WTC11 (cell line): Measurements from ENCODE around the gene KRTAP25-1.

Source experiments
- ATF1 ChIP-seq: sonication (generic); formaldehyde crosslinking; IDR thresholded peaks from 2 replicates; pipeline ENCODE4 v1.8.1; 2023; ENCODE audit warnings: mild to moderate bottlenecking, moderate library complexity, missing genetic modification reagents
- NFE2L1 ChIP-seq: sonication (generic); formaldehyde crosslinking; IDR thresholded peaks from 2 replicates; pipeline ENCODE4 v1.8.1; 2023; ENCODE audit warnings: missing genetic modification reagents
- TCF7 ChIP-seq: sonication (generic); formaldehyde crosslinking; IDR thresholded peaks from 2 replicates; pipeline ENCODE4 v1.8.0; 2022; ENCODE audit warnings: mild to moderate bottlenecking, low read depth, missing genetic modification reagents, moderate library complexity
- TP53 ChIP-seq: sonication (generic); formaldehyde crosslinking; IDR thresholded peaks from 2 replicates; pipeline ENCODE4 v1.8.1; 2023; ENCODE audit warnings: mild to moderate bottlenecking, missing genetic modification reagents
- TF ChIP-seq, protein P1 (sequence below): sonication (generic); formaldehyde crosslinking; IDR thresholded peaks from 2 replicates; pipeline ENCODE4 v1.8.1; 2022; ENCODE audit warnings: mild to moderate bottlenecking, moderate library complexity, missing genetic modification reagents
- TF ChIP-seq, protein P2 (sequence below): sonication (generic); formaldehyde crosslinking; IDR thresholded peaks from 2 replicates; pipeline ENCODE4 v1.8.1; 2023; ENCODE audit warnings: mild to moderate bottlenecking, missing genetic modification reagents, moderate library complexity
- TF ChIP-seq, protein P3 (sequence below): fragments of 200-600 bp; IDR thresholded peaks from 2 replicates; pipeline ENCODE4 v1.8.0; 2022; ENCODE audit warnings: antibody characterized with exemption
- TF ChIP-seq, protein P4 (sequence below): sonication (generic); formaldehyde crosslinking; IDR thresholded peaks from 2 replicates; pipeline ENCODE4 v1.8.1; 2023; ENCODE audit warnings: mild to moderate bottlenecking, missing genetic modification reagents, borderline replicate concordance

DNA sequence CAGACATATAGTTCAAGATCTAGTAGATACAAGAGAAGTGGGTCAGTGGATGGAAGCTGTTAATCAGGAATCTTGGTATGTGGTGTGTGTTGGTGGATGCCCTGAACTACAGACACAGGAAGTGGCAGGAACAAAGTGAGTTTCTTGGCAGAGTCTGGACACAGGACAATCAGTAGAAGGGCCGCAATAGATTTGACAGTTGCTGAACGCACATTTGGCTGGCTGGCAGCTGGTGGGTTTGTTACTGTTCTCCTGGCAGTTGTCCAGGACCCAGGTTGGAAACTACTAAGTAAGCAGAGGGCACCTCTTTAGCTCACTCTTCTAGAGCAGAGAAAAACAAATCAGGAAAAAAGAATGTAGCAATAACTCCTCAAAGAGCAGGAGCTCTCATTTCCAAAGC lies 17.6 kb upstream of the KRTAP25-1 start:
- TF ChIP-seq, protein P1, sequence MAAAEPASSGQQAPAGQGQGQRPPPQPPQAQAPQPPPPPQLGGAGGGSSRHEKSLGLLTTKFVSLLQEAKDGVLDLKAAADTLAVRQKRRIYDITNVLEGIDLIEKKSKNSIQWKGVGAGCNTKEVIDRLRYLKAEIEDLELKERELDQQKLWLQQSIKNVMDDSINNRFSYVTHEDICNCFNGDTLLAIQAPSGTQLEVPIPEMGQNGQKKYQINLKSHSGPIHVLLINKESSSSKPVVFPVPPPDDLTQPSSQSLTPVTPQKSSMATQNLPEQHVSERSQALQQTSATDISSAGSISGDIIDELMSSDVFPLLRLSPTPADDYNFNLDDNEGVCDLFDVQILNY (CRISPR knock-in tag) = no peak
- TF ChIP-seq NFE2L1 (CRISPR knock-in tag) = no peak
- TF ChIP-seq, protein P2, sequence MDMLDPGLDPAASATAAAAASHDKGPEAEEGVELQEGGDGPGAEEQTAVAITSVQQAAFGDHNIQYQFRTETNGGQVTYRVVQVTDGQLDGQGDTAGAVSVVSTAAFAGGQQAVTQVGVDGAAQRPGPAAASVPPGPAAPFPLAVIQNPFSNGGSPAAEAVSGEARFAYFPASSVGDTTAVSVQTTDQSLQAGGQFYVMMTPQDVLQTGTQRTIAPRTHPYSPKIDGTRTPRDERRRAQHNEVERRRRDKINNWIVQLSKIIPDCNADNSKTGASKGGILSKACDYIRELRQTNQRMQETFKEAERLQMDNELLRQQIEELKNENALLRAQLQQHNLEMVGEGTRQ (CRISPR knock-in tag) = no peak
- TF ChIP-seq, protein P3, sequence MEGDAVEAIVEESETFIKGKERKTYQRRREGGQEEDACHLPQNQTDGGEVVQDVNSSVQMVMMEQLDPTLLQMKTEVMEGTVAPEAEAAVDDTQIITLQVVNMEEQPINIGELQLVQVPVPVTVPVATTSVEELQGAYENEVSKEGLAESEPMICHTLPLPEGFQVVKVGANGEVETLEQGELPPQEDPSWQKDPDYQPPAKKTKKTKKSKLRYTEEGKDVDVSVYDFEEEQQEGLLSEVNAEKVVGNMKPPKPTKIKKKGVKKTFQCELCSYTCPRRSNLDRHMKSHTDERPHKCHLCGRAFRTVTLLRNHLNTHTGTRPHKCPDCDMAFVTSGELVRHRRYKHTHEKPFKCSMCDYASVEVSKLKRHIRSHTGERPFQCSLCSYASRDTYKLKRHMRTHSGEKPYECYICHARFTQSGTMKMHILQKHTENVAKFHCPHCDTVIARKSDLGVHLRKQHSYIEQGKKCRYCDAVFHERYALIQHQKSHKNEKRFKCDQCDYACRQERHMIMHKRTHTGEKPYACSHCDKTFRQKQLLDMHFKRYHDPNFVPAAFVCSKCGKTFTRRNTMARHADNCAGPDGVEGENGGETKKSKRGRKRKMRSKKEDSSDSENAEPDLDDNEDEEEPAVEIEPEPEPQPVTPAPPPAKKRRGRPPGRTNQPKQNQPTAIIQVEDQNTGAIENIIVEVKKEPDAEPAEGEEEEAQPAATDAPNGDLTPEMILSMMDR = no peak
- no peak for TF ChIP-seq ATF1
- TF ChIP-seq, protein P4, sequence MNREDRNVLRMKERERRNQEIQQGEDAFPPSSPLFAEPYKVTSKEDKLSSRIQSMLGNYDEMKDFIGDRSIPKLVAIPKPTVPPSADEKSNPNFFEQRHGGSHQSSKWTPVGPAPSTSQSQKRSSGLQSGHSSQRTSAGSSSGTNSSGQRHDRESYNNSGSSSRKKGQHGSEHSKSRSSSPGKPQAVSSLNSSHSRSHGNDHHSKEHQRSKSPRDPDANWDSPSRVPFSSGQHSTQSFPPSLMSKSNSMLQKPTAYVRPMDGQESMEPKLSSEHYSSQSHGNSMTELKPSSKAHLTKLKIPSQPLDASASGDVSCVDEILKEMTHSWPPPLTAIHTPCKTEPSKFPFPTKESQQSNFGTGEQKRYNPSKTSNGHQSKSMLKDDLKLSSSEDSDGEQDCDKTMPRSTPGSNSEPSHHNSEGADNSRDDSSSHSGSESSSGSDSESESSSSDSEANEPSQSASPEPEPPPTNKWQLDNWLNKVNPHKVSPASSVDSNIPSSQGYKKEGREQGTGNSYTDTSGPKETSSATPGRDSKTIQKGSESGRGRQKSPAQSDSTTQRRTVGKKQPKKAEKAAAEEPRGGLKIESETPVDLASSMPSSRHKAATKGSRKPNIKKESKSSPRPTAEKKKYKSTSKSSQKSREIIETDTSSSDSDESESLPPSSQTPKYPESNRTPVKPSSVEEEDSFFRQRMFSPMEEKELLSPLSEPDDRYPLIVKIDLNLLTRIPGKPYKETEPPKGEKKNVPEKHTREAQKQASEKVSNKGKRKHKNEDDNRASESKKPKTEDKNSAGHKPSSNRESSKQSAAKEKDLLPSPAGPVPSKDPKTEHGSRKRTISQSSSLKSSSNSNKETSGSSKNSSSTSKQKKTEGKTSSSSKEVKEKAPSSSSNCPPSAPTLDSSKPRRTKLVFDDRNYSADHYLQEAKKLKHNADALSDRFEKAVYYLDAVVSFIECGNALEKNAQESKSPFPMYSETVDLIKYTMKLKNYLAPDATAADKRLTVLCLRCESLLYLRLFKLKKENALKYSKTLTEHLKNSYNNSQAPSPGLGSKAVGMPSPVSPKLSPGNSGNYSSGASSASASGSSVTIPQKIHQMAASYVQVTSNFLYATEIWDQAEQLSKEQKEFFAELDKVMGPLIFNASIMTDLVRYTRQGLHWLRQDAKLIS = no peak
- no peak for TF ChIP-seq TP53
- TF ChIP-seq TCF7 (CRISPR knock-in tag) = no peak
